GM21576 (cell line): ENCODE measurements around the gene ADAM19.
A peak's percentile ranks its signal among the peaks of the same experiment; 100 is the strongest.

ENCODE experiments used
- ATAC-seq: cut with Tn5 transposase; IDR thresholded peaks from one replicate; pipeline ENCODE4 v1.9.1; 2021; ENCODE audit warnings: mild to moderate bottlenecking, moderate library complexity; ENCODE audit not compliant: unreplicated experiment

The ADAM19 gene, protein sequence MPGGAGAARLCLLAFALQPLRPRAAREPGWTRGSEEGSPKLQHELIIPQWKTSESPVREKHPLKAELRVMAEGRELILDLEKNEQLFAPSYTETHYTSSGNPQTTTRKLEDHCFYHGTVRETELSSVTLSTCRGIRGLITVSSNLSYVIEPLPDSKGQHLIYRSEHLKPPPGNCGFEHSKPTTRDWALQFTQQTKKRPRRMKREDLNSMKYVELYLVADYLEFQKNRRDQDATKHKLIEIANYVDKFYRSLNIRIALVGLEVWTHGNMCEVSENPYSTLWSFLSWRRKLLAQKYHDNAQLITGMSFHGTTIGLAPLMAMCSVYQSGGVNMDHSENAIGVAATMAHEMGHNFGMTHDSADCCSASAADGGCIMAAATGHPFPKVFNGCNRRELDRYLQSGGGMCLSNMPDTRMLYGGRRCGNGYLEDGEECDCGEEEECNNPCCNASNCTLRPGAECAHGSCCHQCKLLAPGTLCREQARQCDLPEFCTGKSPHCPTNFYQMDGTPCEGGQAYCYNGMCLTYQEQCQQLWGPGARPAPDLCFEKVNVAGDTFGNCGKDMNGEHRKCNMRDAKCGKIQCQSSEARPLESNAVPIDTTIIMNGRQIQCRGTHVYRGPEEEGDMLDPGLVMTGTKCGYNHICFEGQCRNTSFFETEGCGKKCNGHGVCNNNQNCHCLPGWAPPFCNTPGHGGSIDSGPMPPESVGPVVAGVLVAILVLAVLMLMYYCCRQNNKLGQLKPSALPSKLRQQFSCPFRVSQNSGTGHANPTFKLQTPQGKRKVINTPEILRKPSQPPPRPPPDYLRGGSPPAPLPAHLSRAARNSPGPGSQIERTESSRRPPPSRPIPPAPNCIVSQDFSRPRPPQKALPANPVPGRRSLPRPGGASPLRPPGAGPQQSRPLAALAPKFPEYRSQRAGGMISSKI

GRCh38 chr5:157575381-157576020 lies at the start of gene ADAM19:
Gene ADAM19 (minus strand): TSS chr5:157575775. CDS start chr5:157575696, 79 bp downstream.
- no peak for ATAC-seq

DNA sequence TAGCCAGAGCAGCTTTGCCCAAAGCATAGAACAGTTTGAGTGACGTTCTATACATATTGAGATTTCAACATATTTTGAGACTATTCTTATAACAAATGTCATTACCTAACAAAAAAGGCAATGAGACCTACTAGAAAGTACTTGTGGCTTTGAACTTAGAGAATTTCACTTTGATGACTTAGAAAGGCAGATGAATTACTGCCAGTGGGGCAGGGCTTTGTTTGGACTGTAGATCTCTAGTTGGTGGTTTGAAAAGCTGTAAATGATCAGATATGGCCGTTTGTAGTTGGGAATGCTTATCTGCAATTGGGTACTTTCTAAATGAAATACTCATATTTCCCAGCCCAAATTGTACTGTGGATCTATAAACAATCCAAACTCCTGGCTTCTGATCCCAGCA lies 48.6 kb upstream of the ADAM19 start:
- no peak for ATAC-seq

GRCh38 chr5:157620776-157621175 lies 45.2 kb upstream of the ADAM19 start:
- ATAC-seq, result no peak

DNA sequence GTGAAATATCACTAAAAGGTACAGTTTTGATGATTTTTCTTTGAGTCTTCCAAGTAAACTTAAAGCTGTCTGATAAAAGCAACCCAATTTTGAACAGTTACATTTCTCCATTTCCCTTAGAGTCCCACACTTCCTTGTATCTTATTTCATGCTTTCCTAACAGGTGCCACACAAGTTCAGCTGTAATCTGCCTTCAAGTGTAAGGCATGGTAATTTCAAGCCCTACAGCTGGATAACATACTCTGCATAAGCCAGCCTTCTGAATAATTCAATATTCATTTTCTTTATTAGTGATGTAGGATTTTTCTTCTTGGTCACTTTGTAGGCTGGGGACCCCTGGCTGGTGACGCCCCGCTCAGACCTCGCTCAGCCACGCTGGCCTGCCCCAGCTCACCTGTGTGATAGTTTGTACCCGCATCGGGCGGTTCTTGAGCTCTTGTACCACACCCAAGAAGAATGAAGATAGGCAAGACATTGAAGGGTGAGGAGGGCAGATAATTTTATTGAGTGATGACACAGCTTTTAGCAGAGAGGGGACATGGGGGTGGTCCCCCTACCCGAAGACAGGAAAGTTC lies 42.7 kb upstream of the ADAM19 start:
- no peak for ATAC-seq

DNA sequence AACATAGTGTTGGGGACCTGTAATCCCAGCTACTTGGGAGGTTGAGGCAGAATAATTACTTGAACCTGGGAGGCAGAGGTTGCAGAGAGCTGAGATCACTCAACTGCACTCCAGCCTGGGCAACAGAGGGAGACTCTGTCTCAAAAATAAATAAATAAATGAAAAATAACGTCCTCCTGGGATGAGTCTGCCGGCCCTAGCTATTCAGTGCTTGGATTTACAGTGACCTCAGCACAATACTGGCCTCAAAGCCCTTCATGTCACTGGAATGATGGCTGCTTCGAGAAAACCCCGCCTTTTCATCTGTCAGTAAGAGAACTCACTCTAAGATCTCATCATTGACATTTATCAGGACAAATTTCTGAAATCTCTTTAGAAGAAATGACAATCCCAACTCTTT lies 41.2 kb upstream of the ADAM19 start:
- no peak for ATAC-seq

DNA sequence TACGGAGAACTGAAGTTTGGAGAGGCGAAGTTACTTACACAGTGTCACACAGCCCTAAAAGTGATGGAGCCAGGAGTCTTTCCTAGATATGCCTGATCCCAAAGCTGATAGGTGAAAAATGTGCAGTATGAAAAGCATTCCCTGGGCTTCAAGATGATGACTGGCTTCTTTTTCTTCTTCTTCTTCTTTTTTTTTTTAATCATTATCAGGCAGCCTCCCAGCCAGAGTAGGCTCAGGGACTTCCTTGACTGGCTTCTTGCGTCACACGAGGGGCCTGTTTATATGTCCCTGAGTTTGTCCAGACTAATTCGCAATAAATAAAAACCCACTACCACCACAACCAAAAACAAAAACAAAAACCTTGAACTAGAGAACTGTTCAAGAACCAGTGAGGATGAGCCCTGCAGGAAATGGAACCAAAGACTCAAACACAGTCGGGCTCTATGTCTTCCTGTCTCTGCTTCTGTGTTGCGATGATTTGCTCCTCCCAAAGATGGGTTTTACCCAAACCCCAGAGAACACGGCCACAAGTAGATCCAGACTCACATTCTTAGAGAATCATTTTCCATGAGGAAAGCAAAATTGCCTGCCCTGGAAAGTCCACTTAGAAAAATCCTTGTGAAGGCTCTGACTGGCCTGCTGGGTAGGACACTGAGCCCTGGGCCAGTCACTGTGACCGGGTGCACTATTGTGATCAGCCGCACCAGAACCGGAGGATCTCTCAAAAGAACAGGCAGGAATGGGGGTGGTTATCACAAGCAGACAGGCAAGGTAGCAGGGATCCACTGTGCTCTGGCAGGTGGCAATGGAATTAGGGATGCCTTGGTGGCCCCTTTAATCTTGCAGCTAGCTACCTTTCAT lies 38.0 kb upstream of the ADAM19 start:
- ATAC-seq, result no peak

- no peak for ATAC-seq
Observed at GRCh38 chr5:157612581-157612980, 37.0 kb upstream of the ADAM19 start.

- ATAC-seq, result no peak
Observed at GRCh38 chr5:157611571-157612476, 36.2 kb upstream of the ADAM19 start.

GRCh38 chr5:157610990-157611389 lies 35.4 kb upstream of the ADAM19 start:
- ATAC-seq, result no peak

DNA sequence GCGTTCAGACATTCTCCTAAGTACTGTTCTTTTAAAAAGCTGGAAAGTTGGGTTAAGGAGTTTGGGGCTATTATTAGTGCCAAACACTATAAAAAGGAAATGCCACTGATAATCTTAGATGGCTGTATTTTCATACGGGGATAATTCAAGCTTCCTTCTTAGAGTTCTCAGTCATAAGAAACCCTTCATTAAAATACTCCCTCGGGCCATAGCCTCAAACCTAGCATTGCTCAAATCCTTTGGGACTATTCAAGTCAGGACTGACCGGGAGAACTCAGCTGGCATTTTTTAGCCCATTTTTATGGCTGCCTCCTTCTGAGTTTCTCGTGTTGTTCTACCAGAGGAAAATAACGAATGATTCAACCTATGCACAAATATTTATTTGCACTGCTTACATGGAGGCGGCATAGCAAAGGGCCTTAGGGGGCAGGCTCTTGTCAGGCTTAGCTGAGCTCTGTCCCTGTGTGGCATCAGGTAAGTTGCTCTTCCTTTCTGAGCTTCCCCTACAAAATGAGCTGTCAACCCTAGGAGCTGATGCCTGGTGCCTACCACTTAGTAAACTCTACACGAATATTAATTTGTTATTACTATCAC lies 33.5 kb upstream of the ADAM19 start:
- ATAC-seq, result no peak

DNA sequence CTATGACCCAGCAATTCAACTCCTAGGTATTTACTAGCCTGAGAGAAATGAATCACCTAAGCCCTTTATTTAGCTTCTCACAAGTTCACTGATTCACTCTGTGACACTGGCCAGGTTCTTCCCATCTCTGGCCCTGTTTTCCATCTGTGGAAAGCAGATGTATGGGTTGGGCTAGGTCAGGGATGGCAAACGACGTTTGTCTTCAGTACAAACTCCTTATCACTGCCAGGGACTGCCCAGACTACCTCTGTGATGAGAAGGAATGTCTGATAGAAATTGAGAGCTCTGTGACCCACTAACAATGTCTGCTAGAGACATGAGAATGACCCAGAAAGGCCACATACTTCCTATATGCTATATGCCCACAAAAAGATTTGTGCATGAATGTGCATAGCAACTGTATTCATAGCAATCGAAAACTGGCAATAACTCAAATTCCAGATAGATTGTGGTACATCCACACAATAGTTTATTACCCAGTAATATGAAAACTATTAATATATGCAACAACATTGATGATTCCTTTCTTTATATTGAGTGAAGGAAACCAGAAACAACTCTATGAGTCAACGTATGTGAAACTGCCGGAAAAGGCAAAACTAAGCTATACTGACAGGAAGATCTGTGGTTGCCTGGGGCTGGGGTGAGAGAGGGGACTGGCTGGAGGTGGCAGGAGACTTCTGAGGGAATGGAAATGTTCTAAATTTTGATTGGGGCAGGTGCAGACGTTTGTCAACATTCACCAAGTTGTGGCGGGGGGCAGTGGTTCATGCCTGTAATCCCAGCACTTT lies 32.0 kb upstream of the ADAM19 start:
- no peak for ATAC-seq

- ATAC-seq, result no peak
Observed at GRCh38 chr5:157606046-157606445, 30.5 kb upstream of the ADAM19 start.

DNA sequence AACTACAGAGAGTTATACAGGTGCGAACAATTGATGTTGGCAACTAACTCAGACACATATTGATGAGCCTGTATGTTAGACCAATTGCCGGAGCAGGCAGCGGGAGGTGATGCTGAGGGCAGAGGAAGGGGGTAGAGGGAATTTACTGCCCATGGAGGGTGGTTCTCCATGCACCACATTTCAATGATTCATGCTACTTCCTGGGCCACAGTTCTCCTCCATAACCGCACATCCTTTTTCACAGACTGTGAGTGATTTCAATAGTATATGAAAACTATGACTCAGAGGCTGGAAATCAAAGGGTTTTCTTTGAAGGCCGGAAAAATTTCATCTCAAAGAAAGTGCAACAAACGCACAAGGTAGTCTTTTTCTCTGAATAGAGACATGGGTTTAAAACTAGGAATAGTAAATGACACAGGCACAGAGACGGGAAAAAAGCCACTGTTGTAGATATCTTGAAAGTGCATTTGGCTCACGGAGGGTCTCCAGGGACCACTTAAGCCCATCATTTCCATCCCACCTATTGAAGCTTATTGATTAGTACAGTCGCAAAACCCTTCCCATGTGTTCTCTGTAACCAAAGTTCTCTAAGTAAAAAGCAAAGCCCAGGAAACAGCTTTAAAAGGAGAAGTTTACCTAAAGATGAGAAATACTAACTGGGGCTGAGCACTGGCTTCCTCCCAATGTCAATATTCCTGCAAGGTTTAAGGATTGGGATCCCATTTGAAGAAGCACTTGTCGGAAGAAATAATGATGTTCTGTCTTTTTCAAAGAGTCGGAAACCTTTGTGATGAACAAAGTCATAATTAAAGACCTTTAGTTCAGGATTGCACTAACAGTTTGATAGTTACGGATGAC lies 28.0 kb upstream of the ADAM19 start:
- ATAC-seq, result peak; percentile 43

DNA sequence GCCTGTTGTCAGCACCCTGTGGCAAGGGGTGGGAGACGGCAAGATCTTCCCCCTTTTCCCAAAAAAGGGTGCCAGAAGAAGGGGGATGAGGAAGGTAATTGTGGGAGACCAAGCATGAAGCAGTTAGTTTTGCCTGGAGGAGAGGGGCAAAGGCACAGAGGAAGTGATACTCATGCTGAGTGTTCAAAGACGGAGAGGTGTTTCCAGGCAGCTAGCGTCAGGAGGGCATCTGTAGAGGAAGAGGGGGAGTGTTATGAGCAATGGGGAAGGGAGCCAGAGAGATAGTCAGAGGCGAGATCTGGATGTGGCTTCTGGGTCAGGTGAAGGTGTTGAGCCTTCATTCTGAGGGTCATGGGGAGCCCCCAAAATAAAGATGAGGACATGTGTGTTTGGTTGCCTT lies 26.9 kb upstream of the ADAM19 start:
- peak; percentile 59 for ATAC-seq

- ATAC-seq, result no peak
Observed at GRCh38 chr5:157600252-157600651, 24.7 kb upstream of the ADAM19 start.

DNA sequence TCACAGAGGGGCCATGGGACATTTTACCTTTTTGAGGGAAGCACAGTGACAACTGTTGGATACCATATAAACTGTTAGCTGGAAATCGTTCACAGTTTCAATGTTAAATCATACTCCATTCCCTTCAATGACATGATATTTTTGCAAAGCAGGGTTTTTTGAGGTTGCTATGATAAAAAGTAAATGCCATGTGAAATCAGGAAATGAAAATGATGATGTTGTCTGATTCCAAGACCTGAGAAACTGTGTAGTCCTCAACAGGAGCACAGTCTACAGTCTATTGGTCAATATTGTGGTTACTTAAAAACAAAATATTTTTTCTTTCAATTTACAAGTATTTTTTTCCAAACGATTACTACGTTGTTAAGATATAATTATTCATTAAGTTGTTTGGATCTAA lies 24.0 kb upstream of the ADAM19 start:
- no peak for ATAC-seq

- ATAC-seq, result no peak
Observed at GRCh38 chr5:157598350-157598936, 22.9 kb upstream of the ADAM19 start.
